Measurements from ENCODE around the gene SLC27A6.

Gene SLC27A6

DNA sequence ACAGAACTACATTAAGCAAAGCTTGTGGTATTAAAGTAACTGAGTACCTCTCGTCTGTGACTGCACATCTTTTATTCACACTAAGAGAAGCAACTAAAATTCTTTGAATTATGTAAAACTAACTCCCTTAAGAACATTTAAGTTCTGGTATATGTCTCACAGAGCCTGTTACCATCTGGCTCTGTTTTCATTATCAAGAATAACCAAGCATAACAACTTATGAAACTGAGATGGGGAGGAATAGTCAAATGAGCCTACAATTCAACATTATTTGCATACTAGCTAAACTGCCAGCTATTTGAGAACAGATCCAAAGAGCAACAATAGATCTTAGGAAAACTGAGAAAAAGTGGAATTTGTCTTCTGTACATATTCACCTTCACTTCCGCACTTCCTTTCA lies 104.0 kb downstream of the SLC27A6 start:
- DNase-seq, result no peak

GRCh38 chr5:129073111-129073510 lies 107.8 kb downstream of the SLC27A6 start:
- no peak for DNase-seq

DNA sequence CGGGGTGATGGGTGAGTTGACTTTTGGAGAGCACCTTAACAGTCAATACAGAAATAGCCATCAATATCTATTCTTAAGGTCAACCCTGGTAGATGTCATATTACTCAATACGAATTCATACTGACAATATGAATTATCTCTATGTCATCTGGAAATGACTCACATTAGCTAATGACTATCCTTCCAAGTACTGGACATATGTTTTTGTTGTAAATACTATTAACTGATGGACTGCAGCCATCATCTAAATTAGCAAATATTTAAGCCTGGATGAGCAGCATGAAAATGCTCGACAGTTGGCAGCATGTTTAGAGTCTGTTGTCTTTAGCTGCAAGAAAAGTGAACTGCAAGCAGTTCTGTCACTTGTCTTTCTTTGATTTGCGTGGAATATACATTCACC lies 109.6 kb downstream of the SLC27A6 start:
- DNase-seq, result no peak

- DNase-seq, result no peak
Observed at GRCh38 chr5:129077433-129078075, 112.3 kb downstream of the SLC27A6 start.

DNA sequence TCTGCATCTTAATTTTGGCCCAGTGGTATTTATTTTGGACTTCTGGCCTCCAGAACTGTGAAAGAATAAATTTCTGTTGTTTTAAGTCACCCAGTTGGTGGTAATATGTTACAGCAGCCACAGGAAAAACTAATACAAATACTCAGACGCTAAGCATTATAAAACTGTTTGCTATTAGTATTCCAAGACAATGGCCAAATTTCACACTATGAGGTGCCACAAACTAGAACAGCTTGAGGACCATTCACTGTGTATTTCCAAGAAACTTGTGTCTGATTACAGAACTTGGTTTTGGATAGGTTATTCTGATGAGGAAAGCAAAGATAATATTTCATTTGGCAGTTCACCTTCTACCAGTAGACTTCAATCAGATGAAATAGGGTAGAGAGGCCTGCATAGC lies 113.0 kb downstream of the SLC27A6 start:
- no peak for DNase-seq

GRCh38 chr5:129078660-129079059 lies 113.4 kb downstream of the SLC27A6 start:
- DNase-seq, result no peak

DNA sequence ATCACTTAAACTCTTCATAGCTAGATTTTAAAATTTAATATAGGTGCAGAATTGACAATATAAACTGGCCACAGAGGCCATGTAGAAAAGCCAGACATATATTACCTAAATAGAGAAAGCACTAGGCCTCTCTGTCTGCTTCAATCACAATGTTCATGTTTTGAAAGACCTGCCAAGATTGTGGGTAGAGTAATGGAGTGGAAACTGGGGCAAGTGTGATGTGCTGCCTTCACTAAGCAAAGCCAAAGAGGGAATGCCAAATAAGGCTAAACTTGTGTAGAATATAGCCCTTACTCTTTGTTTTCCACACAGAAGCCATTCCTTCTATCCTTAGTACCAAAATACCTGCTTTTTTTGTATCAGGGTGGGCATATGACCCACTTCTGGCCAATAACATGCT lies 114.2 kb downstream of the SLC27A6 start:
- DNase-seq, result no peak

GRCh38 chr5:129080766-129081165 lies 115.5 kb downstream of the SLC27A6 start:
- no peak for DNase-seq

DNA sequence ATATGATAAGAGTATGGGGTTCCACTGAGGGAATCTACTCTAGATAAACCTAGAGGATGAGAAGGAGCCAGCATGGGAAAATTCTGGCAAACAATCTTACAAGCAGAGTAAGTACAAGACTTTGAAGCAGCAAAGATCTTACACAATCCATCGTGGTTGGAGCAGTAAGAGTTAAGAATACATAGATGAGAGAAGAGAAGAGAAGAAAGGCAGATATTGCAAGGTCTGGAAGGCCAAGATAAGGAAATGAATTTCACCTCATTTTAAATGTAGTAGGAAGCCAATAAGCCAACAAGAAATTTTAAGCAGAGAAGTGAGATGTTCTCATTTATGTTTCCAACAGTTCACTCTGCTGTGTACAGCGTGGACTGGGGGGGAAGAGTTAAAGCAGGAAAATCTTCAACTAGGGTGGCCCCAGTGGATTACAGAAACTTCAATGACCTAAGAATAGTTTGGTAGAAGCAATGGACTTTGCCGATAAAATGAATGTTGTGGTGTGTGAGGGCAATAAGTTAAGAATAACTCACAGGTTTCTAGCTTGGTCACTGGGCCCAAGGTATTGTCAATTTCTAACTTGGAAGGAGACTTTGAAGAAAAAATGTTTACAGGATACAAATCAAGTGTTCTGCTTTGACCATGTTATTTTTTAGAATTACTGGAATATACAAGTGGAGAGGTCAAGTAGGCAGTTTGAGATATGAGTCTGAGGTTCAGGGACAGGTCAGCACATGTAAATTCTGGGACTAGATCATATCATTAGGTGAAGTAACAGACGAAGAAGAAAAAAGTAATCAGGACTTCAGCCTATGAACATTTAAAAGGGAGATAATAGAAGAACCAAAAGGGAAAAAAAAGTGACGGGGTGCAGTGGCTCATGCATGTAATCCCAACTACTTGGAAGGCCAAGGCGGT lies 117.2 kb downstream of the SLC27A6 start:
- no peak for DNase-seq

All from CD4-positive, alpha-beta T cell treated with Interferon gamma for 1 hour (primary cell).